Ecto neural progenitor cell (in vitro differentiated cells): ENCODE results near the gene SMIM33.
"Not testable (repeated sequence)": the region's sequence is repeated elsewhere in the genome, so short reads cannot be mapped to it uniquely, and the experiment has no call there.

ENCODE experiments used
- DNase-seq: peaks from one replicate; pipeline ENCODE4 v3.0.0-alpha.2; 2018; ENCODE audit warnings: low spot score

The SMIM33 gene

GRCh38 chr5:139470821-139471300 lies at the start of gene SMIM33:
TSS of gene SMIM33 (plus strand) at chr5:139471004. CDS start at chr5:139471122, 118 bp downstream.
- no peak for DNase-seq

- no peak for DNase-seq
Observed at GRCh38 chr5:139422307-139422893, 48.4 kb upstream of the SMIM33 start.

GRCh38 chr5:139425497-139425896 lies 45.3 kb upstream of the SMIM33 start:
- DNase-seq = no peak

- no peak for DNase-seq
Observed at GRCh38 chr5:139426203-139426885, 44.5 kb upstream of the SMIM33 start.

GRCh38 chr5:139430015-139430414 lies 40.8 kb upstream of the SMIM33 start:
- DNase-seq = no peak

GRCh38 chr5:139431706-139432105 lies 39.1 kb upstream of the SMIM33 start:
- no peak for DNase-seq

- no peak for DNase-seq
Observed at GRCh38 chr5:139435676-139436075, 35.1 kb upstream of the SMIM33 start.

- no peak for DNase-seq
Observed at GRCh38 chr5:139438707-139439012, 32.1 kb upstream of the SMIM33 start.

GRCh38 chr5:139439013-139439903 lies 31.5 kb upstream of the SMIM33 start, which contains the start of gene DNAJC18:
TSS of gene DNAJC18 (minus strand) at chr5:139439525. CDS start at chr5:139439445, 80 bp downstream.
- DNase-seq = peak; percentile 96

- not testable (repeated sequence) for DNase-seq
Observed at GRCh38 chr5:139440416-139440815, 30.4 kb upstream of the SMIM33 start.

GRCh38 chr5:139443831-139444453 lies 26.9 kb upstream of the SMIM33 start:
- no peak for DNase-seq

GRCh38 chr5:139445325-139446170 lies 25.3 kb upstream of the SMIM33 start:
- no peak for DNase-seq

- no peak for DNase-seq
Observed at GRCh38 chr5:139446956-139447779, 23.6 kb upstream of the SMIM33 start.

- DNase-seq = no peak
Observed at GRCh38 chr5:139451176-139451575, 19.6 kb upstream of the SMIM33 start.

- DNase-seq = no peak
Observed at GRCh38 chr5:139451878-139452660, 18.7 kb upstream of the SMIM33 start.

- no peak for DNase-seq
Observed at GRCh38 chr5:139453683-139454567, 16.9 kb upstream of the SMIM33 start.

- no peak for DNase-seq
Observed at GRCh38 chr5:139454568-139455290, 16.1 kb upstream of the SMIM33 start.

GRCh38 chr5:139456776-139457175 lies 14.0 kb upstream of the SMIM33 start:
- no peak for DNase-seq
